A673 (cell line): ENCODE data around the gene TFB2M. TPM values are rescaled to one million over a fixed set of nuclear protein-coding genes. Genes with fewer than 3 reads are reported as not detected.

Experiments
- BruUV-seq: library from RNA; stranded (reverse); fragments of 400-500 nt; replicated peaks from 2 replicates; lab custom pipeline; 2021; lab: Mats Ljungman, UMichigan
- CTCF ChIA-PET: fragments of 300-600 bp; sonication (Branson Sonifier 250); formaldehyde crosslinking; loops from one replicate; lab custom pipeline; 2022; ENCODE audit warnings: antibody characterized with exemption; lab: Charles Lee
- POLR2A ChIA-PET: fragments of 300-600 bp; sonication (Branson Sonifier 250); formaldehyde crosslinking; loops from one replicate; lab custom pipeline; 2022; ENCODE audit warnings: antibody characterized with exemption; ENCODE audit not compliant: low non-redundant PET; lab: Charles Lee
- DNase-seq: peaks from one replicate; pipeline ENCODE4 v3.0.0-alpha.2; 2015; ENCODE audit warnings: low spot score
- H3K27ac ChIP-seq: fragments of 200-600 bp; sonication (generic); 2 replicates; pipeline ENCODE4 v1.5.1; 2016; ENCODE audit warnings: mixed run types, low read depth, mild to moderate bottlenecking, mixed read lengths, antibody characterized with exemption, low read length; ENCODE audit not compliant: poor library complexity, severe bottlenecking
- H3K27me3 ChIP-seq: fragments of 200-600 bp; sonication (generic); replicated peaks from 2 replicates; pipeline ENCODE4 v1.6.1; 2017; ENCODE audit warnings: mixed run types, low read depth, mild to moderate bottlenecking, mixed read lengths, antibody characterized with exemption, low read length; ENCODE audit not compliant: insufficient read depth, poor library complexity
- H3K36me3 ChIP-seq: fragments of 200-600 bp; sonication (generic); 2 replicates; pipeline ENCODE4 v1.6.1; 2016; ENCODE audit warnings: mixed run types, mild to moderate bottlenecking, mixed read lengths, antibody characterized with exemption, low read length; ENCODE audit not compliant: insufficient read depth, poor library complexity, severe bottlenecking
- H3K4me1 ChIP-seq: fragments of 200-600 bp; sonication (generic); 2 replicates; pipeline ENCODE4 v1.6.1; 2017; ENCODE audit warnings: mixed run types, mild to moderate bottlenecking, mixed read lengths, antibody characterized with exemption, low read length; ENCODE audit not compliant: insufficient read depth, poor library complexity, severe bottlenecking
- H3K4me3 ChIP-seq: fragments of 200-600 bp; sonication (generic); 2 replicates; pipeline ENCODE4 v1.5.1; 2016; ENCODE audit warnings: low read depth, mixed run types, mild to moderate bottlenecking, mixed read lengths, low read length; ENCODE audit not compliant: poor library complexity, severe bottlenecking
- H3K9me3 ChIP-seq: fragments of 200-600 bp; sonication (generic); 2 replicates; pipeline ENCODE4 v1.6.1; 2016; ENCODE audit warnings: mixed run types, low read depth, mild to moderate bottlenecking, mixed read lengths, antibody characterized with exemption, low read length; ENCODE audit not compliant: poor library complexity, severe bottlenecking
- CTCF ChIP-seq: fragments of 300-800, 200-600 bp; sonication (generic); conservative IDR thresholded peaks from 2 replicates; pipeline ENCODE4 v1.5.1; 2017; ENCODE audit warnings: low read depth, mild to moderate bottlenecking, antibody characterized with exemption, low read length, moderate library complexity, mixed read lengths
- EZH2 ChIP-seq: fragments of 200-600 bp; sonication (generic); IDR thresholded peaks from 2 replicates; pipeline ENCODE4 v1.6.1; 2017; ENCODE audit warnings: borderline replicate concordance, low read depth, mild to moderate bottlenecking, mixed read lengths, antibody characterized with exemption, low read length; ENCODE audit not compliant: poor library complexity, severe bottlenecking
- intact Hi-C: fragments of 100-400 bp; cut with micrococcal nuclease; formaldehyde crosslinking; loops from one replicate; pipeline ENCODE4 v1.10.0; 2022; ENCODE audit not compliant: unreplicated experiment
- total RNA-seq: library from RNA; stranded (reverse); gene quantifications from 2 replicates; pipeline ENCODE4 v1.2.3, GENCODE V29; 2021

The TFB2M gene
- total RNA-seq, 1 experiment from 2014 or later, result 21.1 TPM

- ChIA-PET POLR2A (no interaction called here), CTCF (no interaction called here)
- no peak for TF ChIP-seq EZH2
- TF ChIP-seq CTCF, result no peak
- Histone ChIP-seq H3K9me3 (no peaks in the 10 kb centered on the region), H3K27me3 (no peaks in the 10 kb centered on the region), H3K4me1 (no peaks in the 10 kb centered on the region), H3K27ac (no peak overlapping the region), H3K36me3 (peaks cover 28% of the 10 kb centered on the region), H3K4me3 (no peak overlapping the region)
- no peak for DNase-seq
- no TSS peak for BruUV-seq
- intact Hi-C loops, result no loop called here
Observed at GRCh38 chr1:246559310-246559709, 6.8 kb downstream of the TFB2M start.

- H3K36me3 ChIP-seq, result peaks cover 34% of the 10 kb centered on the region
- BruUV-seq, result no TSS peak
- H3K4me3 ChIP-seq, result no peak overlapping the region
- ChIA-PET POLR2A (no interaction called here), CTCF (interaction anchor here (0.6 kb wide), 1 partner anchor 1400 kb away, joined by 3 read pairs; no protein-coding TSS in a partner anchor)
- no peak for TF ChIP-seq CTCF
- TF ChIP-seq EZH2, result no peak
- intact Hi-C loops, result no loop called here
- DNase-seq, result no peak
- H3K9me3 ChIP-seq, result no peaks in the 10 kb centered on the region
- H3K27me3 ChIP-seq, result no peaks in the 10 kb centered on the region
- H3K27ac ChIP-seq, result no peak overlapping the region
- no peaks in the 10 kb centered on the region for H3K4me1 ChIP-seq
Observed at GRCh38 chr1:246558041-246558440, 8.0 kb downstream of the TFB2M start.

GRCh38 chr1:246554201-246554600, 11.9 kb downstream of the TFB2M start:
- CTCF ChIA-PET, result no interaction called here
- BruUV-seq, result no TSS peak

More at GRCh38 chr1:246554201-246554600, 11.9 kb downstream of the TFB2M start:
- no peaks in the 10 kb centered on the region for H3K4me1 ChIP-seq
- TF ChIP-seq CTCF (no peak), EZH2 (no peak)
- H3K27ac ChIP-seq, result no peak overlapping the region
- H3K36me3 ChIP-seq, result peaks cover 36% of the 10 kb centered on the region
- intact Hi-C loops, result no loop called here
- no peaks in the 10 kb centered on the region for H3K9me3 ChIP-seq
- no peak overlapping the region for H3K4me3 ChIP-seq
- no peak for DNase-seq
- H3K27me3 ChIP-seq, result no peaks in the 10 kb centered on the region
- POLR2A ChIA-PET, result interaction anchor here (0.7 kb wide), 1 partner anchor 835 kb away, joined by 21 read pairs; no protein-coding TSS in a partner anchor
